Fibroblast of skin of back (primary cell): ENCODE results near the gene RIPK4.
"Not testable (repeated sequence)": the region's sequence is repeated elsewhere in the genome, so short reads cannot be mapped to it uniquely, and the experiment has no call there.

ENCODE experiments used
- DNase-seq: peaks from one replicate; pipeline ENCODE4 v3.0.0-alpha.2; 2013

The RIPK4 gene

DNA sequence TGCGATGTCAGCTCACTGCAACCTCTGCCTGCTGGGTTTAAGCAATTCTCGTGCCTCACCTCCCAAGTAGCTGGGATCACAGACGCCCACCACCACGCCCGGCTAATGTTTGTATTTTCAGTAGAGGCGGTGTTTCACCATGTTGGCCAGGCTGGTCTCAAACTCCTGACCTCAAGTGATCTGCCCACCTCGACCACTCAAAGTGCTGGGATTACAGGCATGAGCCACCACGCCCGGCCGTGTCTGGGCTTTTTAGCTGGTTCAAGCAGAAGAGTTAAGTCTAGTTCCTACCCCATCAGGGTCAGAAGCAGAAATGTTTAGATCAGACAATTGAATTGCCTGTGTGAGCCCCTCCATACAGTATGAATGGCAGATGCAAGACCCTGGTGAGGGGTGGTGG is 27.7 kb upstream of the RIPK4 start:
- no peak for DNase-seq

DNA sequence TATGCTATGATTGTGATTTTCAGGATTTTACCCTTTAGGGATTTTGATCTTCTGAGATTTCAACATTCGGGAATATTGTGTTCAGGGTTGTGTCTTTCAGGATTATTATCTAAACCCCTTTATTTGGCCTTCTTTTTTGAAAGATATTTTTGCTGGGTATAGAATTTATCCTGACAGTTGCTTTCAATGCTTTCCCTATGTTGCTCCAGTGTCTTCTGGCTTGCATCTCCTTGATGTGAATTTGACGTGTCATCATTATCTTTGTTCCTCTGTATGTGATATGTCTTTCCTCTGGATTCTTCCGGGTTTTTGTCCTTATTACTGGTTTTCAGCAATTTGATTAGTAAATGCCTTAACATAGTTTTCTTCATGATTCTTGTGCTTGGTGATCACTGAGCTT is 25.9 kb upstream of the RIPK4 start:
- DNase-seq: no peak

DNA sequence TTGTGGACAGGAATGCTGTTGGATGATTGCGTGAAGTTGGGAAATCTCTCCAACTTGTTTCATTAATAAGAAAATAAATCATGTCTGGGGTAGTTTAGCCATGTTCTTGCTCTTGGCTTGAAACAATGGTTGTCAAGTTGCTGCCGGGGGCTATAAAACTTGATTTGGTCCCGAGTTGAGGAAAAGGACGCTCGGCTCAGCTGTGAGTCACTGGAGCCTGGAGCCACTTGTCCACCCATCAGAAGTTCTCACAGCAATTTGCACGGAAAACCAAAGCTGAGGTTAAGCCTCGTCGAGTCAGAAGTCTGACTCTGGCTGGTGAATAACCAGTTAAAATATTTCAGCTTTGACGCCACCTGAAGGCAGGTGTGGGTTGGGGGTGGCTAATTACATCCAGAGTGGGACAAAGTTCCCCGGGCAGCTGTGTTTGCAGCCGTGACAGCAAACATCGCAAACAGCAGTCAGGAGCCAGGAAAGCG is 19.7 kb upstream of the RIPK4 start:
- DNase-seq: peak; percentile 12

GRCh38 chr21:41785262-41785661 is 18.4 kb upstream of the RIPK4 start:
- DNase-seq: not testable (repeated sequence)

GRCh38 chr21:41784456-41785102 is 17.7 kb upstream of the RIPK4 start:
- DNase-seq: no peak

GRCh38 chr21:41783476-41784180 is 16.8 kb upstream of the RIPK4 start:
- peak; percentile 19 for DNase-seq

- DNase-seq: no peak
Observed at GRCh38 chr21:41781050-41781410, 14.2 kb upstream of the RIPK4 start.

DNA sequence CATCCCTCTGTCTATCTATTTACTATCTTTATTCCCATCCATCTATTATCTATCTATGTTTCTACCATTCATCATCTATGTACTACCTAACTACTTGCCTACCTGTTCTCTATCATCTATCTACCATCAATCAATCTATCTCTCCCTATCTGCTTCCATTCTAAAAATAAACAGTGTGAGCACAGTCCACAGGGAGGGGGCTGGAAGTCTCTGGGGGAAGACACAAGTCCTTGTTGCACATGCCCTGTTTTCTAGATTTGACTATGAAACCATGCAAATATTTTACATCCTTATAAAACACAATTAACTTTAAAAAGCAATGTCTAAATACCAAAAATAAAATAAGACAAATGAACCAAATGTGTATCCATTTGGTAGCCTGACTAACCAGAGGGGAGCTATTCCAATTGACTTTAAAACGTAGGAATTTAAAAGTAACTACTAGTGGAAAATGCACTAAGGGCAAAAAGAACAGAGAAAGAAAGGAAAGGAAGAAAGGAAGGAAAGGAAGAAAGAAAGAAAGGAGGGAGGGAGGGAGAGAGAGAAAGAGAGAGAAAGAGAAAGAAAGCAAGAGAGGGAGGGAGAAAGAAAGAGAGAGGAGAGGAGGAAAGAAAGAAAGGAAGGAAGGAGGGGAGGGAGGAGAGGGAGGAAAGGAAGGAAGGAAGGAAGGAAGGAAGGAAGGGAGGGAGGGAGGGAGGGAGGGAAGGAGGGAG is 13.6 kb upstream of the RIPK4 start:
- DNase-seq: no peak

- DNase-seq: no peak
Observed at GRCh38 chr21:41779659-41780058, 12.8 kb upstream of the RIPK4 start.

DNA sequence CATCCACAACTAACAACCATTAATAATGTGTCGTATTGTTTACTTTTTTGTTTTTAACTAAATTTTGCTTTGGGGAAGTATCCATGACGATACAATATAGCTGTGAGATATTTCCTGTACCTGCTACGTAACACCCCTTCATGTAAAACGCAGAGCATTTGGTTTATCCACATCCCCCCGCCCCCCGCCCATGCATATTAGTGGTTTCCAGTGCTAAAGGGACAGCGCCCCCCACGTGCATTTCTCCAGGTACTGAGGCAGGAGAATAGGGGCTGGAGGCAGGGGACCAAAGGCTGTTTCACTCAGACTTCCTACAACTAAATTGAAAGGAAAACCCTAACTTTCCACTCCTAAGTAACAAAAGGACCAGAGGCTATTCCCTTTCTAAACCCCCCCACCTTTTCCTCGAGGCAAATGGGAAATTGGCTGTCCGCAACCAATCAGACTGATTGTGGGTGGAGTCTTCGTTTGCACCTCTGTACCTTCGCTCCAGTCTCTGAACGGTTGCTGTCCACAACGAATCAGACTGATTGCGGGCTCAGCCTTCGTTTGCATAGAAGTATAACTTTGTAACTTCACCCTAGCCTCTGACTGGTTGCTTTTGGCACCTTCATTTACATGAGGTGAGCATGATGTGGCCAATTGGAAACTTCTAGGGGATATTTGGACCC is 12.2 kb upstream of the RIPK4 start:
- no peak for DNase-seq

- peak; percentile 87 for DNase-seq
Observed at GRCh38 chr21:41777951-41778815, 11.3 kb upstream of the RIPK4 start.

DNA sequence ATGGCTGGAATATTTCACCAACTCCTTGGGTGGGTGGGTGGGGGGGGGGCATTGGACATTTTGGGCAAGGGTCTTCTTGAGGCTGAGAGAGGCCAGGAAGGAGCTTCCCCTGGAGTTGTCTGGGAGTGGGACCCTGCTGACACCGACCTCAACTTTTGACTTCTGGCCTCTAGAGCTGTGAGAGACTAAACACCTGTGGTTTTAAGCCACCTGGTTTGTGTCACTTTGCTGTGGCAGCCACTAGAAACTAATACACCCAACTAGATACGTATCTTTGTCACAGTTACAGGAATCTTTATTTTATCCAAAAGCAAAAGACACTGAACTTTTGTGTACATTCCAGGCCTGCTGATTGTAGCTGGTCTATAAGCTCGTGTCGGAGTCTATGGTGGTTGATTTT is 9.9 kb upstream of the RIPK4 start:
- no peak for DNase-seq

DNA sequence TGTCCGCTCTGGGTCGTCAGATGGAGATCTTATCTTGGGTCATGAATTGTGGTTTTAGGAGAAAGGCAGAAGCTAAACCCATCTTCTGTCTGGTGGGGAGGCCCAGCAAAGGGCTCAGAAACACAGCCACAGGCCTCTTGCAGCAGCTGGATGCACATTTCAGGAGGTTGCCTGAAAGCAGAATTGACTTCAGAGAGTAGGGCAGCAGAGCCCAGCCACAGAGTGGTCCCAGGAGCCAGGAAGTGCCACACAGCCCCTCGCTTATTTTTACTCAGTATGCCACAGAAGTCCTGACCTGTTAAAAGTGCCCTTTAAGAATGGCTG is 8.3 kb upstream of the RIPK4 start:
- DNase-seq: no peak

- DNase-seq: no peak
Observed at GRCh38 chr21:41774467-41775148, 7.8 kb upstream of the RIPK4 start.

DNA sequence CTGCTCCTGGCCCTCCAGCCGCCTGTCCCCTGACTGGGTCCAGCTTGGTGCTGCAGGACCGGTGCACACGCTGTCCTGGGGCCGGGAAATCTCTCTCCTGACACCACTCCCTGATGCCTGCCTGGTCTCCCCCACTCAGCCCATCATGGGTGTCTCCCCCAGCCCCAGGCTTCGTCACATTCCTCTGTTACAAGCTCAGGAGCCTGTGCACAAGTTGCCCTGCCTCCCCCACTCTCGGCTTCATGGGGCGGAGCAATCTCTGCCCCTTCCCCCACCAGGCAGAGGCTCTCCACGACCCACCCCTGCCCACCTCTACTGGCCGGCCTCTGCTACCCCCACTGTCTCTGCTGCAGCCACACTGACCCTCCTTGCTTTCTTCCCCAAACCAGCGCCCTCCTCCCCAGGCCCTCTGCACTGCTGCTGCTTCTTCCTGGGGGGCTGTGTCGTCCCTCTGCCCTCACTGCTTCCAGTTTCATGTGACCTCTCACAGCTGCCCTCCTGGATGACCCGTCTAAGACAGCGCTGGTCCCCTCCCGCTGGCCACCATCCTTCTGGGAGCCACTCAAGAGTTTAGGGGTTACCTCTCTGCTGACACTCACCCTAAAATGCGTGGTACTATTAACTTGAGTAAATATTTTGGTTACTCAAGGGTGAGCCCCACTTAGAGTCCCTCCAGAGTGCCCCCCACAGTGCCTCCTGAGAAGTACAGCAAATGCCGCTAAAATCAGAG is 5.7 kb upstream of the RIPK4 start:
- no peak for DNase-seq

DNA sequence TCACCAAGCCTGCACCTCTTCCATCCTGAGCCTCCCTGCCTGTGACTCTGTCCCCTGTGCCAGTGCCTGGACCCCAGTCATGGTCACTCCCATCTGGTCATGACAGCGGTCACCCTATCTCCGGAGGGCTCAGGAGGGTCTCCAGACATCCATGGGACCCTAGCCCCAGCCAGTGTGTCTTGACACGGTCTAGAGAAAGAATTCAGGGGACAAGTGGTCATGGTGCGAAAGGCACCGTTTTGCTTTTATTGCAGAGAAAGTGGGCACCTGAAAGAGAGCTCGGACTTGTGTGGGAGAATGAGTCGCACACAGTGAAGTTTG is 4.7 kb upstream of the RIPK4 start:
- DNase-seq: no peak

- no peak for DNase-seq
Observed at GRCh38 chr21:41770901-41771624, 4.2 kb upstream of the RIPK4 start.

DNA sequence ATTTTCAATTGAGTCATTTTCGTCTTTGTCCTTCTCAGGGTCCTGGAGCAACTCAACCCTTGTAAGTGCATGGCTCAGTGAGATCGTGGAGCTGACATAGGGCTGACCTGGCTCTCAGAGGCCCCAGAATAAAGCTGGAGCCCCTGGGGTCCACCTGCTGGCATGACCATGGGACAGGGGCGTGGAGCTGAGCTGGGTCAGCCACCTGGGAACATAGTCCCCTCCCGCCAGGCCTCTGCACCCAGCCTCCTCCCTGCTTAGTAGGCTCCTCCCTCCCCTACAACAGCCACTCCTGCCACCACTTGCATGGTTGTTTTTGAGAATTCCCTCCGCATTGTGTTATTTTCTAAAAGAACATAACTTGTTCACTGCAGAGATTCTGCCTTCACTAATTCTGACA is 3.1 kb upstream of the RIPK4 start:
- no peak for DNase-seq

DNA sequence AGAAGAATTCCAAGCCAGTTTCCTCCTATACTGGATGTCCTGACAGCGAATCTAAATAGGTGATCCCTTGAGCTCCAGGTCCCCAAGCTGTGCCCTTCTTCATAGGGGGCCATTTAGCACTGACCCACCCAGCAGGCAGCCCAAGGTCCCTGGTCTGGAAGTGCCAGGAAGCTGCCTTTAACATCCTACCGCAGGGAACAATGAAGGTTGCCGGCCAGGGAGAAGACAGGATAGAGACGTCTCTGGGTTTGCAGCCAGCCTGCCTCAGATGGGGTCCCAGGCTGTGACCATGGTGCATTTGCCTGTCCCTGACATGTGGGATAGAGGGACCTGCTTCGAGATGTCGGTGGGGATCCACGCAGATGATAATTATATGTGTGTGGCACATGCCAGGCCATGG is 2.7 kb upstream of the RIPK4 start:
- no peak for DNase-seq

- DNase-seq: no peak
Observed at GRCh38 chr21:41769111-41769510, 2.3 kb upstream of the RIPK4 start.
